GM13977 (cell line): ENCODE results near the gene SPRED3.

Source experiments
- DNase-seq: peaks from one replicate; pipeline ENCODE4 v3.0.0; 2012; ENCODE audit warnings: low spot score
- CTCF ChIP-seq: IDR thresholded peaks from 2 replicates; pipeline ENCODE4 v1.5.1; 2012; ENCODE audit warnings: mild to moderate bottlenecking, control low read depth; ENCODE audit not compliant: insufficient read depth; ENCODE audit errors: extremely low read depth, missing control alignments
- in situ Hi-C: fragments of 300-500 bp; cut with MboI; formaldehyde crosslinking; loops from one replicate; pipeline ENCODE4 v1.12.0; 2022; ENCODE audit warnings: low sequenced_read_pairs, low pct_unique_long_range_greater_than_20kb, mixed read lengths, inconsistent platforms; ENCODE audit not compliant: unreplicated experiment

SPRED3 gene

GRCh38 chr19:38373907-38374331, 14.6 kb upstream of the SPRED3 start:
- in situ Hi-C loops: no loop called here
- TF ChIP-seq CTCF: no peak
- DNase-seq: no peak

GRCh38 chr19:38374332-38375097, 14.0 kb upstream of the SPRED3 start, which contains the start of gene PSMD8:
Gene PSMD8 (plus strand): TSS chr19:38374571. CDS start chr19:38374602, 31 bp downstream.
- TF ChIP-seq CTCF: peak; percentile 16
- in situ Hi-C loops: no loop called here
- DNase-seq: peak; percentile 99

- no peak for DNase-seq
- TF ChIP-seq CTCF: no peak
- in situ Hi-C loops: no loop called here
Observed at GRCh38 chr19:38375098-38375493, 13.4 kb upstream of the SPRED3 start.

GRCh38 chr19:38375748-38376147, 12.7 kb upstream of the SPRED3 start:
- TF ChIP-seq CTCF: no peak
- no peak for DNase-seq
- in situ Hi-C loops: no loop called here

GRCh38 chr19:38376576-38376975, 11.9 kb upstream of the SPRED3 start:
- in situ Hi-C loops: no loop called here
- no peak for TF ChIP-seq CTCF
- no peak for DNase-seq

GRCh38 chr19:38377052-38377451, 11.4 kb upstream of the SPRED3 start:
- no peak for DNase-seq
- in situ Hi-C loops: no loop called here
- no peak for TF ChIP-seq CTCF
